Pancreas (tissue), 10 donors: ENCODE results near the gene SPOCK3. TPM values are rescaled to one million over a fixed set of nuclear protein-coding genes. Genes with fewer than 3 reads are reported as not detected.
"Not testable (repeated sequence)": the region's sequence is repeated elsewhere in the genome, so short reads cannot be mapped to it uniquely, and the experiment has no call there.

ENCODE experiments used
- ATAC-seq, 4 donors: fragments of 200-7000 bp; cut with Tn5 transposase; one replicate each; pipeline versions ENCODE4 v1.8.0 to v1.9.1; 2020; ENCODE audit warnings: mild to moderate bottlenecking in 4 of 4, moderate library complexity in 4 of 4
- DNase-seq, 6 donors: peaks; one replicate each; pipeline ENCODE4 v3.0.0-alpha.2; 2020
- FAIRE-seq: peaks from 2 replicates; lab custom pipeline; 2012; peaks lifted over from hg19 to GRCh38; lab: Jason Lieb, UNC
- H3K27ac ChIP-seq, 4 donors: fragments of 200-600 bp; sonication (generic); 1 replicate in 3 of 4; 2 replicates in 1 of 4; pipeline versions ENCODE4 v1.5.0 to v1.8.0; 2020
- H3K27me3 ChIP-seq, 4 donors: fragments of 200-600 bp; one replicate each; pipeline ENCODE4 v1.8.0; 2021
- H3K36me3 ChIP-seq, 3 donors: fragments of 200-600 bp; sonication (generic) in 1 of 3; one replicate each; pipeline versions ENCODE4 v1.5.0 to v1.8.0; 2020 to 2021
- H3K4me1 ChIP-seq, 3 donors: fragments of 200-600 bp; one replicate each; pipeline ENCODE4 v1.8.0; 2021
- H3K4me3 ChIP-seq, 4 donors: fragments of 200-600 bp; sonication (generic) in 2 of 4; one replicate each; pipeline versions ENCODE4 v1.5.0 to v1.8.0; 2020 to 2021
- H3K9me3 ChIP-seq, 4 donors: fragments of 200-600 bp; one replicate each; pipeline ENCODE4 v1.8.0; 2021
- CTCF ChIP-seq, 4 donors: fragments of 200-600 bp; sonication (generic) in 3 of 4; IDR thresholded peaks; one replicate each; pipeline versions ENCODE4 v1.5.0 to v1.8.0; 2021; ENCODE audit warnings: antibody characterized with exemption in 4 of 4
- whole genome bisulfite sequencing, 2 donors: extraction: QIAGEN DNeasy Blood & Tissue Kit; methylation state at CpG; one replicate each; pipeline ENCODE4 v1.1.7; 2013; 5-methylcytosine and 5-hydroxymethylcytosine counted together
- intact Hi-C, 3 donors: fragments of 100-400 bp; cut with DNase I; formaldehyde crosslinking; loops; one replicate each; pipeline versions ENCODE4 v1.11.1 to v1.14.2; 2022
- polyA plus RNA-seq, 2 donors: library from polyadenylated mRNA; stranded (reverse); fragments of 200-250 nt; gene quantifications; one replicate each; pipeline ENCODE4 v1.2.3, GENCODE V29; 2013
- total RNA-seq, 6 donors: library from RNA; stranded (reverse); fragmentation: NEBNext Ultra II Directional in 4 of 6; extraction: Animal tissue kit (Norgen Biotek cat#: 25700) in 4 of 6; gene quantifications; one replicate each; pipeline versions ENCODE4 v1.2.1 to v1.2.4, GENCODE V29; 2021 to 2023
- donor health status: healthy with polysubstance abuse.
- donor health status: DM: no; HTN: no; CAD: no; lungs with moderate emphysema.
- donor health status: DM: no; HTN: no; CAD: no.
- donor health status: control.
- donor health status: control.
- donor health status: Bipolar disorder and iron deficiency.
- donor health status: DM: yes; HTN: yes; CAD: no.
- donor health status: DM: no; HTN: no; CAD: no.
- donor health status: DM: no; HTN: no; CAD: no.
- donor health status: DM: yes; HTN: yes; CAD: no.

The SPOCK3 gene
- total and polyA plus RNA-seq, 8 donors: 0.16 to 3.1 (median 0.61) TPM

- Histone ChIP-seq H3K4me1 (no peaks in the 10 kb centered on the region), H3K9me3 (no peaks in the 10 kb centered on the region), H3K4me3 (no peak overlapping the region), H3K36me3 (no peaks in the 10 kb centered on the region), H3K27me3 (no peaks in the 10 kb centered on the region), H3K27ac (no peak overlapping the region)
- DNase-seq (no peak), ATAC-seq (no peak), FAIRE-seq (no peak)
- WGBS, 2 donors: 69 to 79% methylated on average over 1 of the region's 1 CpG
- TF ChIP-seq CTCF (IDR thresholded peaks at IDR 0.05): no peak
- intact Hi-C loops: no loop called here
These were observed 509.9 kb downstream of the SPOCK3 start for GRCh38 chr4:166724369-166724768.

GRCh38 chr4:166723532-166724140 is 510.7 kb downstream of the SPOCK3 start:
- H3K27me3 ChIP-seq: no peaks in the 10 kb centered on the region
- H3K4me3 ChIP-seq: no peak overlapping the region
- H3K9me3 ChIP-seq: no peaks in the 10 kb centered on the region
- intact Hi-C loops: no loop called here
- no peak for ATAC-seq
- no peak for TF ChIP-seq CTCF (IDR thresholded peaks at IDR 0.05)
- FAIRE-seq: no peak
- no peaks in the 10 kb centered on the region for H3K4me1 ChIP-seq
- WGBS, 2 donors: 62 to 70% methylated on average over 5 of the region's 5 CpGs
- DNase-seq: no peak
- no peak overlapping the region for H3K27ac ChIP-seq
- H3K36me3 ChIP-seq: no peaks in the 10 kb centered on the region

- intact Hi-C loops, FAIRE-seq, DNase-seq: not testable (repeated sequence)
These were observed 518.3 kb downstream of the SPOCK3 start for GRCh38 chr4:166715748-166716713.

GRCh38 chr4:166700592-166700991 is 533.7 kb downstream of the SPOCK3 start:
- 55 to 59% methylated on average over 4 of the region's 4 CpGs for WGBS, 2 donors
- Histone ChIP-seq H3K4me3 (no peak overlapping the region), H3K4me1 (no peaks in the 10 kb centered on the region), H3K27me3 (no peaks in the 10 kb centered on the region), H3K36me3 (no peaks in the 10 kb centered on the region), H3K9me3 (no peaks in the 10 kb centered on the region), H3K27ac (no peak overlapping the region)
- FAIRE-seq (no peak), ATAC-seq (no peak), DNase-seq (no peak)
- intact Hi-C loops: no loop called here
- TF ChIP-seq CTCF (IDR thresholded peaks at IDR 0.05): no peak

More at GRCh38 chr4:166715748-166716713, 518.3 kb downstream of the SPOCK3 start:
- H3K4me3 ChIP-seq, H3K4me1 ChIP-seq, H3K27ac ChIP-seq, H3K36me3 ChIP-seq, H3K27me3 ChIP-seq, ATAC-seq, H3K9me3 ChIP-seq: not testable (repeated sequence)
- 75 to 78% methylated on average over 12 of the region's 12 CpGs for WGBS, 2 donors

GRCh38 chr4:166688835-166689234 is 545.5 kb downstream of the SPOCK3 start:
- DNase-seq (no peak), ATAC-seq (no peak), FAIRE-seq (no peak)
- Histone ChIP-seq H3K27ac (no peak overlapping the region), H3K27me3 (no peaks in the 10 kb centered on the region), H3K4me1 (no peaks in the 10 kb centered on the region), H3K4me3 (no peak overlapping the region), H3K36me3 (no peaks in the 10 kb centered on the region), H3K9me3 (no peaks in the 10 kb centered on the region)
- intact Hi-C loops: no loop called here
- TF ChIP-seq CTCF (IDR thresholded peaks at IDR 0.05): no peak
- 40 to 44% methylated on average over 2 of the region's 2 CpGs for WGBS, 2 donors
